Thoracic aorta (tissue), 2 donors: ENCODE results near the gene COX7A2L. TPM values are rescaled to one million over a fixed set of nuclear protein-coding genes. Genes with fewer than 3 reads are reported as not detected.

Experiments
- ATAC-seq: fragments of 150-250 bp; one replicate; pipeline ENCODE4 v1.8.0; 2017; ENCODE audit warnings: low read depth; ENCODE audit not compliant: insufficient number of reproducible peaks, low FRiP score
- DNase-seq: peaks from one replicate; pipeline ENCODE4 v3.0.0-alpha.2; 2020; ENCODE audit warnings: low spot score
- H3K27ac ChIP-seq, 2 donors: fragments of 200-600 bp; sonication (generic); 1 replicate in 1 of 2; 2 replicates in 1 of 2; pipeline ENCODE4 v1.5.1; 2016; ENCODE audit warnings: mild to moderate bottlenecking in 2 of 2, moderate library complexity in 2 of 2
- H3K27me3 ChIP-seq: fragments of 200-600 bp; sonication (generic); replicated peaks from 2 replicates; pipeline ENCODE4 v1.6.0; 2016; ENCODE audit warnings: mild to moderate bottlenecking; ENCODE audit not compliant: insufficient read depth
- H3K36me3 ChIP-seq: fragments of 200-600 bp; sonication (generic); one replicate; pipeline ENCODE4 v1.5.1; 2016
- H3K4me1 ChIP-seq, 2 donors: fragments of 200-600 bp; sonication (generic); 1 replicate in 1 of 2; 2 replicates in 1 of 2; pipeline versions ENCODE4 v1.5.1 to v1.6.0; 2016; ENCODE audit warnings: low read depth in 2 of 2, mild to moderate bottlenecking in 1 of 2; ENCODE audit not compliant: control insufficient read depth in 1 of 2
- H3K4me3 ChIP-seq: fragments of 200-600 bp; sonication (generic); 2 replicates; pipeline ENCODE4 v1.5.1; 2016; ENCODE audit warnings: mild to moderate bottlenecking
- H3K9me3 ChIP-seq: fragments of 200-600 bp; sonication (generic); 2 replicates; pipeline ENCODE4 v1.5.1; 2016
- CTCF ChIP-seq: fragments of 200-600 bp; sonication (generic); IDR thresholded peaks from one replicate; pipeline ENCODE4 v1.5.1; 2019; ENCODE audit warnings: antibody characterized with exemption
- total RNA-seq, 2 donors: library from RNA; depleted of rRNA; stranded (reverse); fragments of >200 nt; gene quantifications; one replicate each; pipeline versions ENCODE4 v1.1.0 to v1.2.3, GENCODE V29; 2016

COX7A2L gene
- total RNA-seq, 2 donors from 2014 or later, result 107 to 114 TPM

GRCh38 chr2:42345986-42346385 is 15.0 kb downstream of the COX7A2L start:
- ATAC-seq, result no peak
- DNase-seq, result no peak
- no peaks in the 10 kb centered on the region for H3K9me3 ChIP-seq
- no peaks in the 10 kb centered on the region for H3K27me3 ChIP-seq
- H3K4me1 ChIP-seq, result peaks cover 11 to 17% of the 10 kb centered on the region in 2 donors
- no peak overlapping the region for H3K4me3 ChIP-seq
- TF ChIP-seq CTCF, result no peak
- H3K27ac ChIP-seq, result no peak overlapping the region
- H3K36me3 ChIP-seq, result peaks cover 8% of the 10 kb centered on the region

DNA sequence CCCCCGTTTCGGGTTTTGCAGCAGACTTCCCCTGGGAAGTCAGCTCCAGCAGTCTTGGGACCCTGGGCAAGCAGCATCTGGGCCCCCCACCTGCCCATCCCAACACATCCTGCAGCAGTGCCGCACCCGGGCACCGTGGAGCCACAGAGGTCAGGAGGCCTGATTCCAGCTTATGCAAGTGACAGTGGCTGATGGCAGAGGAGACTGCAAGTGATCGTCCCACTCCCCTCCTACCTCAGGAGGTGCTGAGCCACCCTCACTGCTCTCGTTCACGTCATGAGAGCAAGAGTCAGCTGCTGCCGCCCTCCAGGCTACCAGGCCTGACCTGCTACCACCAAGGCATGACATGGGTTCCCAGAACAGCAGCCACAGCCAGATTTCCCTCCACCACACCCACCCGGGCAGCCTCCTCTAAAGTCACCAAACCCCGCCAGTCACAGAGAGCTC is 18.2 kb downstream of the COX7A2L start:
- Histone ChIP-seq H3K4me3 (no peak overlapping the region), H3K4me1 (peaks cover 11 to 17% of the 10 kb centered on the region in 2 donors), H3K36me3 (peaks cover 11% of the 10 kb centered on the region), H3K27me3 (no peaks in the 10 kb centered on the region), H3K9me3 (no peaks in the 10 kb centered on the region), H3K27ac (peak overlapping the region; percentile 71 to 75)
- no peak for ATAC-seq
- no peak for TF ChIP-seq CTCF
- no peak for DNase-seq

DNA sequence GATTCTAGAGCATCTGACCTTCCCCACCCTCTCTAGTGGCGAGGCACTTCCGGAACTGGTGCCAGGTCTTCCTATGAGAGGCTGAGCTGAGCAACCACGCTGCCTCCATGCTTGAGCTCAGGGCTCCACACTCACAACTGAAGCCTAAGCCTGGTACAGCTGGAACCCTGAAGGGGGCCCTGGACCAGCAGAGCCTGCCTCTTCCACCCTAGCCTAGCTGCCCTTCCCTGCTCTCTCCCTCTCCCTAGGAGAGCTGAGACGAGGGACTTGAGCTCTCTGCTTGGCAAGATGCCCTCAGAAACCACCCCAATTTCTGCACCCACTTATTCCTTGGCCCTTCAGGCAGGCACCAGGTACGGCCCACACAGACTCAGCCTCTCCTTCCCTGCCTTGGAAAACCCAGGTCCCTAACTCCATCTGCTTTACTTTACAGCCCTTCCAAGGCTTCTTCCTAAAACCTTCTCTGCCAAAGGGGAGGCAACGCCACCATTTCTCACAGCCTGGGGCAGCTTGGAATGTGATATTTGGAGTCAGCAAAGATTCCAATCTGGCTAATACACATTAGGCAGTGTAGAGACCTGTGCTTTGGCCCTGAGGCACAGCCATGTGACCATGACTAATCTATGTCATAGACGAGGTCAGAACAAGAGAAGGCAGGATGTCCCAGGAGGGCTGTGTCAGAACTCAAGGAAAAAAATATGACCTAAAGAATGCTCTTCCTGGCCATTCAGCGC is 18.8 kb downstream of the COX7A2L start:
- Histone ChIP-seq H3K36me3 (peaks cover 15% of the 10 kb centered on the region), H3K27me3 (no peaks in the 10 kb centered on the region), H3K4me3 (no peak overlapping the region), H3K27ac (peak overlapping the region; percentile 71 to 75), H3K4me1 (peaks cover 11 to 17% of the 10 kb centered on the region in 2 donors), H3K9me3 (no peaks in the 10 kb centered on the region)
- peak; percentile 92 for ATAC-seq
- TF ChIP-seq CTCF, result no peak
- DNase-seq, result peak; percentile 59

- H3K4me3 ChIP-seq, result no peak overlapping the region
- no peak overlapping the region for H3K27ac ChIP-seq
- TF ChIP-seq CTCF, result no peak
- H3K9me3 ChIP-seq, result no peaks in the 10 kb centered on the region
- DNase-seq (no peak), ATAC-seq (no peak)
- peaks cover 13% of the 10 kb centered on the region for H3K36me3 ChIP-seq
- no peaks in the 10 kb centered on the region for H3K27me3 ChIP-seq
- H3K4me1 ChIP-seq, result peaks cover 11 to 17% of the 10 kb centered on the region in 2 donors
Observed at GRCh38 chr2:42340938-42341636, 19.9 kb downstream of the COX7A2L start.
